ENCODE measurements around the gene CYTH1.

DNA sequence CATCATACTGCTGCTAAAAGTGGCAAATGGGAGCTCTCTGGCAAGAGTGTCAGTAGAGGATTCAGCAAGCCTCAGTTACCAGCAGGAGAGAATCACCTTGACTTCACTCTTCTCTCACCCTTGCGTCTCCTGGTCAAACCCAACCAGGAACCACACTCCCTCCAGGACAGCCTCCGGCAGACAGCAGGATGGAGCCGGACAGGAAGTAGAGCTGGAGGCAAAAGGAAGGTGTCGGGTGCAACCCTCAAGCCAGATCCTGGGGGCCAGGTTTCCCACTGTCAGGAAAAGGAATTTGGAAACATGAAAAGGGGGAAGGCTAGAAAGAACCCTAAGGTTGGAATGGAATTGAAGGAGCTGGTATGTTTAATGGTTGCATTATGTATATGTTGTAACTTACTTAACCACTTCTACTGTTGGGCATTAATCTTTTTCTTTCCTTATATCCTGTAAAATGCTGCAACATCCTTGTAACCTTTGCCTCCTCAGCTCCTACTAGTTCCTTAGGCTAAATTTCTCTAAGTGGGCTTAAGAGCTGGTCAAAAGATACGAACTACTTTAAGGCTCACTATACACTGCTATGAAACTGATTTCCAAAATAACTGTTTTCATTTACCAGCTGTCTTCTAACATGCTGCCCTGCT is 40.3 kb downstream of the CYTH1 start:
- TF ChIP-seq HDAC6 (IDR thresholded peaks at IDR 0.05; ENCODE audit: unreplicated experiment) (no peak), POLR2AphosphoS5 (IDR thresholded peaks at IDR 0.05; ENCODE audit: low read length) (no peak), POLR2A (IDR thresholded peaks at IDR 0.05; ENCODE audit: low read depth, low read length) (no peak), SP1 (IDR thresholded peaks at IDR 0.05; ENCODE audit: low read depth, low read length) (no peak), ZNF217 (IDR thresholded peaks at IDR 0.05) (no peak), MYC (IDR thresholded peaks at IDR 0.05; ENCODE audit: insufficient read depth, insufficient read length, insufficient replicate concordance, low read length, severe bottlenecking) (no peak)
- TF ChIP-seq, protein P1, sequence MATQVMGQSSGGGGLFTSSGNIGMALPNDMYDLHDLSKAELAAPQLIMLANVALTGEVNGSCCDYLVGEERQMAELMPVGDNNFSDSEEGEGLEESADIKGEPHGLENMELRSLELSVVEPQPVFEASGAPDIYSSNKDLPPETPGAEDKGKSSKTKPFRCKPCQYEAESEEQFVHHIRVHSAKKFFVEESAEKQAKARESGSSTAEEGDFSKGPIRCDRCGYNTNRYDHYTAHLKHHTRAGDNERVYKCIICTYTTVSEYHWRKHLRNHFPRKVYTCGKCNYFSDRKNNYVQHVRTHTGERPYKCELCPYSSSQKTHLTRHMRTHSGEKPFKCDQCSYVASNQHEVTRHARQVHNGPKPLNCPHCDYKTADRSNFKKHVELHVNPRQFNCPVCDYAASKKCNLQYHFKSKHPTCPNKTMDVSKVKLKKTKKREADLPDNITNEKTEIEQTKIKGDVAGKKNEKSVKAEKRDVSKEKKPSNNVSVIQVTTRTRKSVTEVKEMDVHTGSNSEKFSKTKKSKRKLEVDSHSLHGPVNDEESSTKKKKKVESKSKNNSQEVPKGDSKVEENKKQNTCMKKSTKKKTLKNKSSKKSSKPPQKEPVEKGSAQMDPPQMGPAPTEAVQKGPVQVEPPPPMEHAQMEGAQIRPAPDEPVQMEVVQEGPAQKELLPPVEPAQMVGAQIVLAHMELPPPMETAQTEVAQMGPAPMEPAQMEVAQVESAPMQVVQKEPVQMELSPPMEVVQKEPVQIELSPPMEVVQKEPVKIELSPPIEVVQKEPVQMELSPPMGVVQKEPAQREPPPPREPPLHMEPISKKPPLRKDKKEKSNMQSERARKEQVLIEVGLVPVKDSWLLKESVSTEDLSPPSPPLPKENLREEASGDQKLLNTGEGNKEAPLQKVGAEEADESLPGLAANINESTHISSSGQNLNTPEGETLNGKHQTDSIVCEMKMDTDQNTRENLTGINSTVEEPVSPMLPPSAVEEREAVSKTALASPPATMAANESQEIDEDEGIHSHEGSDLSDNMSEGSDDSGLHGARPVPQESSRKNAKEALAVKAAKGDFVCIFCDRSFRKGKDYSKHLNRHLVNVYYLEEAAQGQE (IDR thresholded peaks at IDR 0.05; ENCODE audit: low read depth, low read length) = no peak
- TF ChIP-seq, protein P2, sequence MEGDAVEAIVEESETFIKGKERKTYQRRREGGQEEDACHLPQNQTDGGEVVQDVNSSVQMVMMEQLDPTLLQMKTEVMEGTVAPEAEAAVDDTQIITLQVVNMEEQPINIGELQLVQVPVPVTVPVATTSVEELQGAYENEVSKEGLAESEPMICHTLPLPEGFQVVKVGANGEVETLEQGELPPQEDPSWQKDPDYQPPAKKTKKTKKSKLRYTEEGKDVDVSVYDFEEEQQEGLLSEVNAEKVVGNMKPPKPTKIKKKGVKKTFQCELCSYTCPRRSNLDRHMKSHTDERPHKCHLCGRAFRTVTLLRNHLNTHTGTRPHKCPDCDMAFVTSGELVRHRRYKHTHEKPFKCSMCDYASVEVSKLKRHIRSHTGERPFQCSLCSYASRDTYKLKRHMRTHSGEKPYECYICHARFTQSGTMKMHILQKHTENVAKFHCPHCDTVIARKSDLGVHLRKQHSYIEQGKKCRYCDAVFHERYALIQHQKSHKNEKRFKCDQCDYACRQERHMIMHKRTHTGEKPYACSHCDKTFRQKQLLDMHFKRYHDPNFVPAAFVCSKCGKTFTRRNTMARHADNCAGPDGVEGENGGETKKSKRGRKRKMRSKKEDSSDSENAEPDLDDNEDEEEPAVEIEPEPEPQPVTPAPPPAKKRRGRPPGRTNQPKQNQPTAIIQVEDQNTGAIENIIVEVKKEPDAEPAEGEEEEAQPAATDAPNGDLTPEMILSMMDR (IDR thresholded peaks at IDR 0.05 in 2 of 3, conservative IDR thresholded peaks at IDR 0.05 in 1 of 3; ENCODE audit: control insufficient read depth in 2 of 3, extremely low read depth in 1 of 3, insufficient read depth in 1 of 3, low read depth in 3 of 3, low read length in 3 of 3) = no peak

All from GM12878 (cell line).